ENCODE results near the gene KRTAP6-2. TPM values are rescaled to one million over a fixed set of nuclear protein-coding genes. Genes with fewer than 3 reads are reported as not detected.

Gene KRTAP6-2
- total and polyA plus RNA-seq, 2 experiments from 2014 or later = not detected

DNA sequence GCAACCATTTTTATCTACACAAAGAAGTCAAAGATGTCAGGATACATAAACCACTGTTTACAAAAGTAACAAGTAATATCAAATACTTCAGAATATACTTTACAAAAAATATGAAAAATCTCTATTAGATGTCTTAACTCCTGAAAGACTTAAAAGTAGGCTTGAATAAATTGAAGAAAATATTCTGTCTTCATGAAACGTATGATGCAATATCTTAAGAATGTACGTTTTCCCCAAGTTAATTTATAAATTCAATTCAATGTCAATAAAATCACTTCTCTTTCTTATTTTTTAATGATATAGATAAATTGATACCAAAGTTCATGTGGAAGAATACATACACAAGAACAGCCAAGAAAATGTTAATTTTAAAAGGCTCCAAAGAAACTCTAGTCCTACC is 43.6 kb downstream of the KRTAP6-2 start:
- in situ Hi-C loops (cut with MboI) = no loop called here
- Histone ChIP-seq H3K4me1 (ENCODE audit: insufficient read depth) (no peaks in the 10 kb centered on the region), H3K4me3 (no peak overlapping the region), H3K27ac (no peak overlapping the region), H3K4me2 (ENCODE audit: unreplicated experiment) (no peak overlapping the region), H2AFZ (no peak overlapping the region), H3K79me2 (ENCODE audit: insufficient read depth) (no peaks in the 10 kb centered on the region), H3K9me2 (ENCODE audit: insufficient read depth) (no peaks in the 10 kb centered on the region), H4K20me1 (ENCODE audit: insufficient read depth) (no peaks in the 10 kb centered on the region), H3K9ac (no peak overlapping the region), H3K36me3 (ENCODE audit: low read depth) (no peaks in the 10 kb centered on the region), H3K27me3 (replicated peaks; ENCODE audit: insufficient read depth) (no peaks in the 10 kb centered on the region), H3F3A (ENCODE audit: insufficient read depth) (no peaks in the 10 kb centered on the region), H3K9me3 (ENCODE audit: low read depth) (peaks cover 3% of the 10 kb centered on the region)
- no peak for DNase-seq
- TF ChIP-seq EZH2phosphoT487 (IDR thresholded peaks at IDR 0.05; ENCODE audit: insufficient read depth, low read depth) (no peak), EZH2 (IDR thresholded peaks at IDR 0.05; ENCODE audit: insufficient read depth, poor library complexity, severe bottlenecking) (no peak)
- 18 to 27% methylated on average over 2 of the region's 2 CpGs for WGBS, 2 experiments (ENCODE audit: low coverage in 1 of 2, low lambda C conversion rate in 2 of 2, missing lambda C conversion rate in 2 of 2)

DNA sequence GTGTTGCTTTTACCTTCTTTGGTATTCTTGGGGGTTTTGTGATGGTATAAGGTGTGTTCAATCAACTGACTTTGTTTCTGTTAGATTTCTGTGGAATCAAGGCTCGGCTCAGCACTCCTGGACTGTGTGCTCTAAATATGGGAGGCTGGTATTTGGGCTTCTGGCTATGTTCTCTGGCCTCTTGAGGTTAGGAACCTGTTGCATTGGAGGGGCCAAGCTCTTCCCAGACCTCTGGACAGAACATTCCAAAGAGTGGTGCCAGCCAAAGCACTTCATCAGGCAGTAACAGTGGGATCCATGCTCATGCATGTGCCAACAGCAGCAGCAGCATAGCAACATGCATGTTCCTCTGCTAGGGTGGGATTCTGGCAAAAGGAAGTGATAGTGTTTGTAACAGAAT is 45.9 kb downstream of the KRTAP6-2 start:
- H3K27me3 ChIP-seq (replicated peaks; ENCODE audit: insufficient read depth) = no peaks in the 10 kb centered on the region
- DNase-seq = no peak
- no peak overlapping the region for H3K4me2 ChIP-seq (ENCODE audit: unreplicated experiment)
- in situ Hi-C loops (cut with MboI) = no loop called here
- no peaks in the 10 kb centered on the region for H3K9me2 ChIP-seq (ENCODE audit: insufficient read depth)
- H3K4me3 ChIP-seq = no peak overlapping the region
- no peak overlapping the region for H2AFZ ChIP-seq
- H3K4me1 ChIP-seq (ENCODE audit: insufficient read depth) = no peaks in the 10 kb centered on the region
- TF ChIP-seq EZH2 (IDR thresholded peaks at IDR 0.05; ENCODE audit: insufficient read depth, poor library complexity, severe bottlenecking) (no peak), EZH2phosphoT487 (IDR thresholded peaks at IDR 0.05; ENCODE audit: insufficient read depth, low read depth) (no peak)
- H3K27ac ChIP-seq = no peak overlapping the region
- H3K36me3 ChIP-seq (ENCODE audit: low read depth) = no peaks in the 10 kb centered on the region
- H4K20me1 ChIP-seq (ENCODE audit: insufficient read depth) = no peaks in the 10 kb centered on the region
- H3K9me3 ChIP-seq (ENCODE audit: low read depth) = peaks cover 3% of the 10 kb centered on the region
- H3K9ac ChIP-seq = no peak overlapping the region
- H3K79me2 ChIP-seq (ENCODE audit: insufficient read depth) = no peaks in the 10 kb centered on the region
- 4 to 20% methylated on average over 1 of the region's 1 CpG for WGBS, 2 experiments (ENCODE audit: low coverage in 1 of 2, low lambda C conversion rate in 2 of 2, missing lambda C conversion rate in 2 of 2)
- no peaks in the 10 kb centered on the region for H3F3A ChIP-seq (ENCODE audit: insufficient read depth)

Small RNAs within 50 kb of the gene (small RNA-seq; reads per million reads assigned to genes)
- gene KRTAP20-1 (ENCODE audit: low read depth, low replicate concordance) (not detected), gene KRTAP20-3 (ENCODE audit: low read depth, low replicate concordance) (not detected), gene KRTAP20-4 (ENCODE audit: low read depth, low replicate concordance) (not detected), gene KRTAP22-1 (ENCODE audit: low read depth, low replicate concordance) (not detected), gene KRTAP22-2 (ENCODE audit: low read depth, low replicate concordance) (not detected)

Other genes with a start within 250 kb of the KRTAP6-2 start
- gene KRTAP13-2, start 226.6 kb downstream of the KRTAP6-2 start, total RNA-seq (2014; rRNA removed; shearing (Covaris generic)) = not detected in 2 replicates
- not detected in 2 replicates for gene KRTAP13-2, start 226.6 kb downstream of the KRTAP6-2 start, polyA plus RNA-seq (2016; fragmentation: Nextera tagmentation; extraction: Ambion mirVana)
- not detected in 2 replicates for gene KRTAP13-1, start 202.9 kb downstream of the KRTAP6-2 start, total RNA-seq (2014; rRNA removed; shearing (Covaris generic))
- gene KRTAP13-1, start 202.9 kb downstream of the KRTAP6-2 start, polyA plus RNA-seq (2016; fragmentation: Nextera tagmentation; extraction: Ambion mirVana) = not detected in 2 replicates
- gene KRTAP13-3, start 173.0 kb downstream of the KRTAP6-2 start, total RNA-seq (2014; rRNA removed; shearing (Covaris generic)) = not detected in 2 replicates
- not detected in 2 replicates for gene KRTAP13-3, start 173.0 kb downstream of the KRTAP6-2 start, polyA plus RNA-seq (2016; fragmentation: Nextera tagmentation; extraction: Ambion mirVana)
- not detected in 2 replicates for gene KRTAP13-4, start 168.7 kb downstream of the KRTAP6-2 start, total RNA-seq (2014; rRNA removed; shearing (Covaris generic))
- not detected in 2 replicates for gene KRTAP13-4, start 168.7 kb downstream of the KRTAP6-2 start, polyA plus RNA-seq (2016; fragmentation: Nextera tagmentation; extraction: Ambion mirVana)
- gene KRTAP15-1, start 158.6 kb downstream of the KRTAP6-2 start, total RNA-seq (2014; rRNA removed; shearing (Covaris generic)) = not detected in 2 replicates
- not detected in 2 replicates for gene KRTAP15-1, start 158.6 kb downstream of the KRTAP6-2 start, polyA plus RNA-seq (2016; fragmentation: Nextera tagmentation; extraction: Ambion mirVana)
- not detected in 2 replicates for gene KRTAP19-1, start 118.5 kb downstream of the KRTAP6-2 start, total RNA-seq (2014; rRNA removed; shearing (Covaris generic))
- not detected in 2 replicates for gene KRTAP19-1, start 118.5 kb downstream of the KRTAP6-2 start, polyA plus RNA-seq (2016; fragmentation: Nextera tagmentation; extraction: Ambion mirVana)
- not detected in 2 replicates for gene KRTAP19-2, start 111.5 kb downstream of the KRTAP6-2 start, total RNA-seq (2014; rRNA removed; shearing (Covaris generic))
- not detected in 2 replicates for gene KRTAP19-2, start 111.5 kb downstream of the KRTAP6-2 start, polyA plus RNA-seq (2016; fragmentation: Nextera tagmentation; extraction: Ambion mirVana)
- gene KRTAP19-3, start 106.9 kb downstream of the KRTAP6-2 start, total RNA-seq (2014; rRNA removed; shearing (Covaris generic)) = not detected in 2 replicates
- not detected in 2 replicates for gene KRTAP19-3, start 106.9 kb downstream of the KRTAP6-2 start, polyA plus RNA-seq (2016; fragmentation: Nextera tagmentation; extraction: Ambion mirVana)
- gene KRTAP19-4, start 101.7 kb downstream of the KRTAP6-2 start, total RNA-seq (2014; rRNA removed; shearing (Covaris generic)) = not detected in 2 replicates
- gene KRTAP19-4, start 101.7 kb downstream of the KRTAP6-2 start, polyA plus RNA-seq (2016; fragmentation: Nextera tagmentation; extraction: Ambion mirVana) = not detected in 2 replicates
- not detected in 2 replicates for gene KRTAP19-5, start 96.8 kb downstream of the KRTAP6-2 start, total RNA-seq (2014; rRNA removed; shearing (Covaris generic))
- gene KRTAP19-5, start 96.8 kb downstream of the KRTAP6-2 start, polyA plus RNA-seq (2016; fragmentation: Nextera tagmentation; extraction: Ambion mirVana) = not detected in 2 replicates
- not detected in 2 replicates for gene KRTAP19-6, start 57.0 kb downstream of the KRTAP6-2 start, total RNA-seq (2014; rRNA removed; shearing (Covaris generic))
- gene KRTAP19-6, start 57.0 kb downstream of the KRTAP6-2 start, polyA plus RNA-seq (2016; fragmentation: Nextera tagmentation; extraction: Ambion mirVana) = not detected in 2 replicates
- gene KRTAP19-7, start 37.6 kb downstream of the KRTAP6-2 start, total RNA-seq (2014; rRNA removed; shearing (Covaris generic)) = not detected in 2 replicates
- not detected in 2 replicates for gene KRTAP19-7, start 37.6 kb downstream of the KRTAP6-2 start, polyA plus RNA-seq (2016; fragmentation: Nextera tagmentation; extraction: Ambion mirVana)
- not detected in 2 replicates for gene KRTAP22-2, start 8.5 kb downstream of the KRTAP6-2 start, total RNA-seq (2014; rRNA removed; shearing (Covaris generic))
- gene KRTAP22-2, start 8.5 kb downstream of the KRTAP6-2 start, polyA plus RNA-seq (2016; fragmentation: Nextera tagmentation; extraction: Ambion mirVana) = not detected in 2 replicates
- not detected in 2 replicates for gene KRTAP6-3, start 6.5 kb downstream of the KRTAP6-2 start, total RNA-seq (2014; rRNA removed; shearing (Covaris generic))
- not detected in 2 replicates for gene KRTAP6-3, start 6.5 kb downstream of the KRTAP6-2 start, polyA plus RNA-seq (2016; fragmentation: Nextera tagmentation; extraction: Ambion mirVana)
- not detected in 2 replicates for gene KRTAP22-1, start 2.2 kb upstream of the KRTAP6-2 start, total RNA-seq (2014; rRNA removed; shearing (Covaris generic))
- gene KRTAP22-1, start 2.2 kb upstream of the KRTAP6-2 start, polyA plus RNA-seq (2016; fragmentation: Nextera tagmentation; extraction: Ambion mirVana) = not detected in 2 replicates
- not detected in 2 replicates for gene KRTAP6-1, start 15.0 kb upstream of the KRTAP6-2 start, total RNA-seq (2014; rRNA removed; shearing (Covaris generic))
- gene KRTAP6-1, start 15.0 kb upstream of the KRTAP6-2 start, polyA plus RNA-seq (2016; fragmentation: Nextera tagmentation; extraction: Ambion mirVana) = not detected in 2 replicates
- not detected in 2 replicates for gene KRTAP20-1, start 17.5 kb upstream of the KRTAP6-2 start, total RNA-seq (2014; rRNA removed; shearing (Covaris generic))
- gene KRTAP20-1, start 17.5 kb upstream of the KRTAP6-2 start, polyA plus RNA-seq (2016; fragmentation: Nextera tagmentation; extraction: Ambion mirVana) = not detected in 2 replicates
- gene KRTAP20-4, start 21.7 kb upstream of the KRTAP6-2 start, total RNA-seq (2014; rRNA removed; shearing (Covaris generic)) = not detected in 2 replicates
- gene KRTAP20-4, start 21.7 kb upstream of the KRTAP6-2 start, polyA plus RNA-seq (2016; fragmentation: Nextera tagmentation; extraction: Ambion mirVana) = not detected in 2 replicates
- not detected in 2 replicates for gene KRTAP20-2, start 36.3 kb upstream of the KRTAP6-2 start, total RNA-seq (2014; rRNA removed; shearing (Covaris generic))
- gene KRTAP20-2, start 36.3 kb upstream of the KRTAP6-2 start, polyA plus RNA-seq (2016; fragmentation: Nextera tagmentation; extraction: Ambion mirVana) = not detected in 2 replicates
- gene KRTAP20-3, start 44.0 kb upstream of the KRTAP6-2 start, total RNA-seq (2014; rRNA removed; shearing (Covaris generic)) = not detected in 2 replicates
- not detected in 2 replicates for gene KRTAP20-3, start 44.0 kb upstream of the KRTAP6-2 start, polyA plus RNA-seq (2016; fragmentation: Nextera tagmentation; extraction: Ambion mirVana)
- gene KRTAP21-3, start 119.9 kb upstream of the KRTAP6-2 start, total RNA-seq (2014; rRNA removed; shearing (Covaris generic)) = not detected in 2 replicates
- not detected in 2 replicates for gene KRTAP21-3, start 119.9 kb upstream of the KRTAP6-2 start, polyA plus RNA-seq (2016; fragmentation: Nextera tagmentation; extraction: Ambion mirVana)
- gene KRTAP21-2, start 148.4 kb upstream of the KRTAP6-2 start, total RNA-seq (2014; rRNA removed; shearing (Covaris generic)) = not detected in 2 replicates
- not detected in 2 replicates for gene KRTAP21-2, start 148.4 kb upstream of the KRTAP6-2 start, polyA plus RNA-seq (2016; fragmentation: Nextera tagmentation; extraction: Ambion mirVana)
- not detected in 2 replicates for gene KRTAP21-1, start 156.5 kb upstream of the KRTAP6-2 start, total RNA-seq (2014; rRNA removed; shearing (Covaris generic))
- not detected in 2 replicates for gene KRTAP21-1, start 156.5 kb upstream of the KRTAP6-2 start, polyA plus RNA-seq (2016; fragmentation: Nextera tagmentation; extraction: Ambion mirVana)
- gene KRTAP8-1, start 214.4 kb upstream of the KRTAP6-2 start, total RNA-seq (2014; rRNA removed; shearing (Covaris generic)) = not detected in 2 replicates
- gene KRTAP8-1, start 214.4 kb upstream of the KRTAP6-2 start, polyA plus RNA-seq (2016; fragmentation: Nextera tagmentation; extraction: Ambion mirVana) = not detected in 2 replicates
- not detected in 2 replicates for gene KRTAP7-1, start 230.9 kb upstream of the KRTAP6-2 start, total RNA-seq (2014; rRNA removed; shearing (Covaris generic))
- not detected in 2 replicates for gene KRTAP7-1, start 230.9 kb upstream of the KRTAP6-2 start, polyA plus RNA-seq (2016; fragmentation: Nextera tagmentation; extraction: Ambion mirVana)